Pancreas (tissue), 10 donors: ENCODE results near the gene SLC48A1. TPM values are rescaled to one million over a fixed set of nuclear protein-coding genes. Genes with fewer than 3 reads are reported as not detected.

Experiments used
- ATAC-seq, 4 donors: fragments of 200-7000 bp; cut with Tn5 transposase; one replicate each; pipeline versions ENCODE4 v1.8.0 to v1.9.1; 2020; ENCODE audit warnings: mild to moderate bottlenecking in 4 of 4, moderate library complexity in 4 of 4
- DNase-seq, 6 donors: peaks; one replicate each; pipeline ENCODE4 v3.0.0-alpha.2; 2020
- FAIRE-seq: peaks from 2 replicates; lab custom pipeline; 2012; peaks lifted over from hg19 to GRCh38; lab: Jason Lieb, UNC
- H3K27ac ChIP-seq, 4 donors: fragments of 200-600 bp; sonication (generic); 1 replicate in 3 of 4; 2 replicates in 1 of 4; pipeline versions ENCODE4 v1.5.0 to v1.8.0; 2020
- H3K27me3 ChIP-seq, 4 donors: fragments of 200-600 bp; one replicate each; pipeline ENCODE4 v1.8.0; 2021
- H3K36me3 ChIP-seq, 3 donors: fragments of 200-600 bp; sonication (generic) in 1 of 3; one replicate each; pipeline versions ENCODE4 v1.5.0 to v1.8.0; 2020 to 2021
- H3K4me1 ChIP-seq, 3 donors: fragments of 200-600 bp; one replicate each; pipeline ENCODE4 v1.8.0; 2021
- H3K4me3 ChIP-seq, 4 donors: fragments of 200-600 bp; sonication (generic) in 2 of 4; one replicate each; pipeline versions ENCODE4 v1.5.0 to v1.8.0; 2020 to 2021
- H3K9me3 ChIP-seq, 4 donors: fragments of 200-600 bp; one replicate each; pipeline ENCODE4 v1.8.0; 2021
- CTCF ChIP-seq, 4 donors: fragments of 200-600 bp; sonication (generic) in 3 of 4; IDR thresholded peaks; one replicate each; pipeline versions ENCODE4 v1.5.0 to v1.8.0; 2021; ENCODE audit warnings: antibody characterized with exemption in 4 of 4
- WGBS, 2 donors: extraction: QIAGEN DNeasy Blood & Tissue Kit; methylation state at CpG; one replicate each; pipeline ENCODE4 v1.1.7; 2013; 5-methylcytosine and 5-hydroxymethylcytosine counted together
- intact Hi-C, 3 donors: fragments of 100-400 bp; cut with DNase I; formaldehyde crosslinking; loops; one replicate each; pipeline versions ENCODE4 v1.11.1 to v1.14.2; 2022
- polyA plus RNA-seq, 2 donors: library from polyadenylated mRNA; stranded (reverse); fragments of 200-250 nt; gene quantifications; one replicate each; pipeline ENCODE4 v1.2.3, GENCODE V29; 2013
- total RNA-seq, 6 donors: library from RNA; stranded (reverse); fragmentation: NEBNext Ultra II Directional in 4 of 6; extraction: Animal tissue kit (Norgen Biotek cat#: 25700) in 4 of 6; gene quantifications; one replicate each; pipeline versions ENCODE4 v1.2.1 to v1.2.4, GENCODE V29; 2021 to 2023
- donor health status: healthy with polysubstance abuse.
- donor health status: DM: no; HTN: no; CAD: no; lungs with moderate emphysema.
- donor health status: DM: no; HTN: no; CAD: no.
- donor health status: control.
- donor health status: control.
- donor health status: Bipolar disorder and iron deficiency.
- donor health status: DM: yes; HTN: yes; CAD: no.
- donor health status: DM: no; HTN: no; CAD: no.
- donor health status: DM: no; HTN: no; CAD: no.
- donor health status: DM: yes; HTN: yes; CAD: no.

The SLC48A1 gene
- total and polyA plus RNA-seq, 8 donors: 12.2 to 17.2 (median 13.8) TPM

GRCh38 chr12:47742253-47742825 lies 30.7 kb upstream of the SLC48A1 start:
- WGBS, 2 donors: 55 to 58% methylated on average over 7 of the region's 7 CpGs
- no peak overlapping the region for H3K4me3 ChIP-seq
- H3K27ac ChIP-seq: no peak overlapping the region
- intact Hi-C loops: loop anchor here in 2 of 3 donors (5.0 kb wide), 1 partner anchor 35 kb away; no protein-coding TSS in a partner anchor
- FAIRE-seq (no peak), DNase-seq (peak in 3 of 6 donors; percentile 61 to 86 (median 62)), ATAC-seq (peak in 3 of 4 donors; percentile 28 to 51 (median 46))
- H3K36me3 ChIP-seq: no peaks in the 10 kb centered on the region
- TF ChIP-seq CTCF (IDR thresholded peaks at IDR 0.05): peak; percentile 80 to 96 (median 93)
- no peaks in the 10 kb centered on the region for H3K9me3 ChIP-seq
- H3K27me3 ChIP-seq: no peaks in the 10 kb centered on the region
- H3K4me1 ChIP-seq: peaks cover 0 to 8% (median 6%) of the 10 kb centered on the region in 3 donors

GRCh38 chr12:47743311-47743860 lies 29.7 kb upstream of the SLC48A1 start:
- WGBS, 2 donors: 58 to 66% methylated on average over 9 of the region's 9 CpGs
- Histone ChIP-seq H3K36me3 (no peaks in the 10 kb centered on the region), H3K27me3 (no peaks in the 10 kb centered on the region), H3K9me3 (no peaks in the 10 kb centered on the region), H3K27ac (no peak overlapping the region), H3K4me3 (no peak overlapping the region), H3K4me1 (peaks cover 0 to 3% (median 0%) of the 10 kb centered on the region in 3 donors)
- ATAC-seq (no peak), FAIRE-seq (no peak), DNase-seq (no peak)
- intact Hi-C loops: loop anchor here in 2 of 3 donors (5.0 kb wide), 1 partner anchor 34 kb away; no protein-coding TSS in a partner anchor
- TF ChIP-seq CTCF (IDR thresholded peaks at IDR 0.05): no peak

- peak; percentile 86 to 94 (median 90) for ATAC-seq
- Histone ChIP-seq H3K27me3 (no peaks in the 10 kb centered on the region), H3K36me3 (no peaks in the 10 kb centered on the region), H3K27ac (no peak overlapping the region), H3K4me1 (peaks cover 0 to 3% (median 0%) of the 10 kb centered on the region in 3 donors), H3K9me3 (no peaks in the 10 kb centered on the region), H3K4me3 (no peak overlapping the region)
- DNase-seq: peak in 5 of 6 donors; percentile 72 to 84 (median 79)
- 26 to 30% methylated on average over 10 of the region's 10 CpGs for WGBS, 2 donors
- intact Hi-C loops: loop anchor here in 2 of 3 donors (5.0 kb wide), 1 partner anchor 33 kb away; no protein-coding TSS in a partner anchor
- peak; percentile 61 to 75 (median 70) for TF ChIP-seq CTCF (IDR thresholded peaks at IDR 0.05)
- FAIRE-seq: no peak
These were observed 28.9 kb upstream of the SLC48A1 start for GRCh38 chr12:47744005-47744651.

GRCh38 chr12:47744778-47745436 lies 28.1 kb upstream of the SLC48A1 start:
- H3K27me3 ChIP-seq: no peaks in the 10 kb centered on the region
- no peak for DNase-seq
- WGBS, 2 donors: 62 to 64% methylated on average over 8 of the region's 8 CpGs
- H3K36me3 ChIP-seq: no peaks in the 10 kb centered on the region
- no peak for TF ChIP-seq CTCF (IDR thresholded peaks at IDR 0.05)
- no peak for ATAC-seq
- no peaks in the 10 kb centered on the region for H3K9me3 ChIP-seq
- H3K4me1 ChIP-seq: peaks cover 0 to 3% (median 0%) of the 10 kb centered on the region in 3 donors
- no peak overlapping the region for H3K4me3 ChIP-seq
- intact Hi-C loops: loop anchor here in 2 of 3 donors (5.0 kb wide), 1 partner anchor 32 kb away; no protein-coding TSS in a partner anchor
- H3K27ac ChIP-seq: no peak overlapping the region
- FAIRE-seq: no peak
